IgD-negative memory B cell (primary cell): Measurements from ENCODE around the gene MYADML2. TPM values are rescaled to one million over a fixed set of nuclear protein-coding genes. Genes with fewer than 3 reads are reported as not detected.
"Not testable (repeated sequence)": the region's sequence is repeated elsewhere in the genome, so short reads cannot be mapped to it uniquely, and the experiment has no call there.

ENCODE experiments used
- H3K27ac Mint-ChIP-seq, 3 donors: one replicate each; pipeline ENCODE4 v1.8.0; 2020 to 2022; ENCODE audit warnings: mild to moderate bottlenecking in 3 of 3, mixed read lengths in 3 of 3, moderate library complexity in 1 of 3
- H3K27me3 Mint-ChIP-seq: one replicate; pipeline ENCODE4 v1.8.0; 2021; ENCODE audit warnings: mixed read lengths
- H3K36me3 Mint-ChIP-seq: one replicate; pipeline ENCODE4 v1.8.0; 2020; ENCODE audit warnings: mild to moderate bottlenecking, mixed read lengths
- H3K4me1 Mint-ChIP-seq, 3 donors: one replicate each; pipeline ENCODE4 v1.8.0; 2020 to 2022; ENCODE audit warnings: mixed read lengths in 3 of 3, mild to moderate bottlenecking in 1 of 3
- H3K4me3 Mint-ChIP-seq, 4 donors: one replicate each; pipeline ENCODE4 v1.8.0; 2020 to 2022; ENCODE audit warnings: mild to moderate bottlenecking in 4 of 4, mixed read lengths in 4 of 4, moderate library complexity in 3 of 4
- H3K9me3 Mint-ChIP-seq, 3 donors: one replicate each; pipeline ENCODE4 v1.8.0; 2020 to 2021; ENCODE audit warnings: mixed read lengths in 3 of 3, mild to moderate bottlenecking in 1 of 3
- polyA plus RNA-seq: library from polyadenylated mRNA; unstranded; fragments of 300-500 nt; fragmentation: Illumina TruSeq; gene quantifications from one replicate; pipeline ENCODE4 v1.2.3, GENCODE V29; 2021

Gene MYADML2
- polyA plus RNA-seq, 1 donor from 2014 or later: not detected

GRCh38 chr17:81983639-81984373 lies 36.8 kb upstream of the MYADML2 start:
- H3K36me3 Mint-ChIP-seq: peaks cover 3% of the 10 kb centered on the region
- H3K27ac Mint-ChIP-seq: no peak overlapping the region
- no peaks in the 10 kb centered on the region for H3K27me3 Mint-ChIP-seq
- no peak overlapping the region for H3K4me3 Mint-ChIP-seq
- no peaks in the 10 kb centered on the region for H3K9me3 Mint-ChIP-seq
- peaks cover 2 to 6% (median 4%) of the 10 kb centered on the region in 3 donors for H3K4me1 Mint-ChIP-seq

DNA sequence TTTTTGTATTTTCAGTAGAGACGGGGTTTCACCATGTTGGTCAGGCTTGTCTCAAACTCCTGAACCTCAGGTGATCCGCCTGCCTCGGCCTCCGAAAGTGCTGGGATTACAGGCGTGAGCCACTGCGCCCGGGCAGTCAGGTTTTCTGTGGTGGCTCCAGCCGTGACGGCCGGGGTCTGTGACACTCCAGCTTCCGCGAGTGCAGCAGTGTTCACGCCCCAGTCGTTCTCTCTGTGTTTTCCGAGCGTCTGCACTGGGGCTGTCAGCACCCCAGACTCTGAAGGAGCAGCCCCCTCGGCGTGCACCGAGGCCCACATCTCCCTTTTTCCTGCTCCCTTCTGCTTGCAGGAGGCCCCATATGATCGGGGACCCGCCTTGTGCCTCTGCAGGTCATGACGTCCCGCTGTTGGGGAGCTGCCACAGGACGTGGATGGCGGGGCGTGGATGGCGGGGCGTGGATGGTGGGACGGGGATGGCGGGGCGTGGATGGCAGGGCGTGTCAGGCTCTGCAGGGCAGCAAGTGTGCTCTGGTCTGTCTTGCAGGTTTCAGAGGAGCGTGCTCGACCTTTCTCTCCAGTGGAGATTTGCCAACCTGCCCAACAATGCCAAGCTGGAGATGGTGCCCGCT lies 36.1 kb upstream of the MYADML2 start:
- Mint-ChIP-seq H3K36me3 (peaks cover 3% of the 10 kb centered on the region), H3K4me1 (peaks cover 2 to 5% (median 4%) of the 10 kb centered on the region in 3 donors), H3K27me3 (no peaks in the 10 kb centered on the region), H3K4me3 (no peak overlapping the region), H3K27ac (no peak overlapping the region), H3K9me3 (no peaks in the 10 kb centered on the region)

DNA sequence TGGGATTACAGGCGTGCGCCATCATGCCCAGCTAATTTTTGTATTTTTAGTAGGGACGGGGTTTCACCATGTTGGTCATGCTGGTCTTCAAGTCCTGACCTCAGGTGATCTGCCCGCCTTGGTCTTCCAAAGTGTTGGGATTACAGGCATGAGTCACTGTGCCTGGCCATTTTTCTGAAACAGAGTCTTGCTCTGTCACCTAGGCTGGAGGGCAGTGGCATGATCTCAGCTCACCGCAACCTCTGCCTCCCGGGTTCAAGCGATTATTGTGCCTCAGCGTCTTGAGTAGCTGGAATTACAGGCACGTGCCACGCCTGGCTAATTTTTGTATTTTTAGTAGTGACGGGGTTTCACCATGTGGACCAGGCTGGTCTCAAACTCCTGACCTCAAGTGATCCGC lies 34.5 kb upstream of the MYADML2 start:
- not testable (repeated sequence) for H3K4me3 Mint-ChIP-seq, H3K4me1 Mint-ChIP-seq, H3K27me3 Mint-ChIP-seq, H3K9me3 Mint-ChIP-seq, H3K36me3 Mint-ChIP-seq, H3K27ac Mint-ChIP-seq

GRCh38 chr17:81980707-81981343 lies 33.8 kb upstream of the MYADML2 start:
- Mint-ChIP-seq H3K36me3 (peaks cover 3% of the 10 kb centered on the region), H3K9me3 (no peaks in the 10 kb centered on the region), H3K27ac (peak overlapping the region in 1 of 3 donors; percentile 59), H3K4me1 (peaks cover 4 to 6% (median 5%) of the 10 kb centered on the region in 3 donors), H3K4me3 (peak overlapping the region in 1 of 4 donors; percentile 66), H3K27me3 (peaks cover 2% of the 10 kb centered on the region)

GRCh38 chr17:81980122-81980521 lies 33.1 kb upstream of the MYADML2 start:
- H3K27ac Mint-ChIP-seq: peak overlapping the region in 2 of 3 donors; percentile 59 to 86
- peak overlapping the region; percentile 12 to 66 (median 40) for H3K4me3 Mint-ChIP-seq
- H3K9me3 Mint-ChIP-seq: no peaks in the 10 kb centered on the region
- H3K36me3 Mint-ChIP-seq: peaks cover 3% of the 10 kb centered on the region
- peaks cover 3 to 5% (median 5%) of the 10 kb centered on the region in 3 donors for H3K4me1 Mint-ChIP-seq
- peaks cover 2% of the 10 kb centered on the region for H3K27me3 Mint-ChIP-seq

DNA sequence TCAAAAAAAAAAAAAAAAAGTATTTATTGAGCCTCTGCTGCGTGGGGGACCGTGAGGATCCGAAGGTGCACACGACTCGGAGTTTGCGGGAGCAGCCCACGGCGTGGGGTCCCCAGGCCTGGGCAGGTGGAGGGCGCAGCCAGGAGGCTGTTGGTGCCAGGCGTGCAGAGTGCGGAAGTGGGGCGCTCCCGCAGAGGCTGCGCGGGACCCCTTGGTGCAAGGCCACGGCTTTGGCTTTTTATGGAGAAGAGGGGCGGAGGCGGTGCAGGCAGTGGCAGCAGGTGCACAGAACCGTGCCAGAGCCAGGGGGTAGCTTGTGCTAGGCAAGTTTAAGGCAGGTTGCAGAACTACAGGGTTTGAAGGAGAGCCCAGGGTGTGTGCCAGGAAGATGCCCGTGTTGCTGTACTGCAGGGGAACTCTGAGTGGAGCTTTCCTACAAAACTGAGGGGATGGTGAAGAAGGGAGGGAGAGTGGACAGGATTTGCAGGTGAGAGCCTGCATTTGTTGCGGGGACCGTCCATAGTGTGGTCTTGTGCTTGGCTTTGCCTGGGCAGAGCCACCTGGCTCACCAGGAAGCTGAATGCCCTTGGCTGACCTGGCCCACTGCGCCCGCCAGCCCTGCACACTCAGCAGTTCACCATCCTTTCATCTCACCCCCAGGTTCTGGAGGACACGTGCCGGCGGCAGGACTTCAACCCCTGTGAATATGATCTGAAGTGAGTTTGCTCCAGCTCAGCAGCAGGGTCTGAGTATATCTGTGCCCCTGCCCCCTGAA lies 31.7 kb upstream of the MYADML2 start:
- H3K36me3 Mint-ChIP-seq: peaks cover 2% of the 10 kb centered on the region
- H3K27ac Mint-ChIP-seq: peak overlapping the region in 2 of 3 donors; percentile 53 to 59
- H3K27me3 Mint-ChIP-seq: peaks cover 4% of the 10 kb centered on the region
- peaks cover 0 to 7% (median 3%) of the 10 kb centered on the region in 3 donors for H3K4me1 Mint-ChIP-seq
- H3K9me3 Mint-ChIP-seq: no peaks in the 10 kb centered on the region
- peak overlapping the region; percentile 66 to 72 (median 71) for H3K4me3 Mint-ChIP-seq

- H3K9me3 Mint-ChIP-seq: no peaks in the 10 kb centered on the region
- peak within 1 kb of the TSS; percentile 91 to 99 (median 96) for H3K4me3 Mint-ChIP-seq
- no peaks in the 10 kb centered on the region for H3K36me3 Mint-ChIP-seq
- H3K4me1 Mint-ChIP-seq: peaks cover 0 to 5% (median 3%) of the 10 kb centered on the region in 3 donors
- peak within 1 kb of the TSS; percentile 23 to 97 (median 89) for H3K27ac Mint-ChIP-seq
- peaks cover 4% of the 10 kb centered on the region for H3K27me3 Mint-ChIP-seq
Observed at GRCh38 chr17:81977211-81977808, 30.3 kb upstream of the MYADML2 start, which contains the start of gene ASPSCR1. Gene ASPSCR1, plus strand, starts transcription at chr17:81977629. Its CDS starts 18 bp downstream, at chr17:81977647.

DNA sequence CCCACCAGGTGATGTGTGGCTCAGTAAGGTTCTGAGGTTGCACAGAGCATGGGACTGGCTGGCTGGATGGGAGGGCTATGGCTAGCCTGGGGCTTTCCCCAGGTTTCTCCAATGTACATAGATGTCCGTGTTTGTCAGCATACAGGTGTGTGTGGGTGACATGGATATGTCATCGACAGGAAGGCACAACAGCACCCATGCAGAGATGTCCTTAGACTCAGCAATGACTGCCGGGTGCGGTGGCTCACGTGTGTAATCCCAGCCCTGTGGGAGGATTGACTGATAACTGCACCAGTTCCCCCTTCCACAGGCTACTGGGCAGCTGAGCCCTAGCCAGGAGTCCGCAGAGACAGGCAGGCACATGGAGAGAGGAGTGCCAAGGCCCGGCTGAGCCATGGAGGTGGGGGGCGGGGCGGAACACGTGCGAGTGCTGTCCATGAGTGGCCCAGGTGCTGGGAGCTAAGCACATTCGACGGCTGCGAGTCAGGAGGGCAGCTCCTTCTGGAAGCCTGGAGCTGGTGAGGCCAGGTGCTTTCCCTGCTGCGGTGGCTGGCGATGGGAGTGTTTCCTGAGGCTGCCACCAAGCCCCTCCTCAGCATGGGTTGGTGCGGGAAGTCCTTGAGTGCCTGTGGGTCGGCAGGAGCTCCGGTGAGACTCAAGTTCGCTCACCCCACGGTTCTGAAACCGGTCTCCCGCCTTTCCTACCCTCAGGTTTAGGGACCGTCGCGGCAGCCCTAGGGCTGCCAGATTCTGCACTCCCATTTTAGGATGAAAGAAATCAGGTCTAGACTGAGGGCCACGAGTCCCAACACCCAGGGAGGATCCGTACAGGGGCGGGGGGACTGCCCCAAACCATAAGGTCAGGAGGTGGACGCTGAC lies 29.5 kb upstream of the MYADML2 start:
- H3K4me3 Mint-ChIP-seq: peak overlapping the region; percentile 91 to 99 (median 96)
- H3K27ac Mint-ChIP-seq: peak overlapping the region; percentile 23 to 97 (median 89)
- no peaks in the 10 kb centered on the region for H3K9me3 Mint-ChIP-seq
- peaks cover 0 to 5% (median 3%) of the 10 kb centered on the region in 3 donors for H3K4me1 Mint-ChIP-seq
- peaks cover 4% of the 10 kb centered on the region for H3K27me3 Mint-ChIP-seq
- H3K36me3 Mint-ChIP-seq: no peaks in the 10 kb centered on the region

DNA sequence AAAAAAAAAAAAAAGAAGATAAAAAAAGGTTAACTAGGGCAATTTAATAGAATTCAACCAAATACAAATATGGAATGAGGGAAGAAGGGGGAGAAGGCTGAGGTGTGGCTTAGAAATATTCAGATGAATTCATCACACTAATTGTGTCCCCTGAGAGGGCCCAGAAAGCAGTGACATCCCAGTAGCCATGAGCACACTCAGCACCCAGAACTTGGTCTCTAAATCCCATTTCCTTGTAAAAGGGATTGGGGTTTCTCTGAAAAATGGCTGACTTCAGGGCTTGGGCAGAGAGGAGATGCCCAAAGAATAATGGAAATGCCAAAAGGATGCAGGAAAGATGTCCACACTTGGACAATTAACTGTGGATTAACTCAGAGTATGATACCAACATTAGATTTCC lies 26.4 kb upstream of the MYADML2 start:
- Mint-ChIP-seq H3K27ac (no peak overlapping the region), H3K27me3 (peaks cover 4% of the 10 kb centered on the region), H3K4me3 (peak overlapping the region in 1 of 4 donors; percentile 29), H3K9me3 (no peaks in the 10 kb centered on the region), H3K4me1 (peaks cover 0 to 3% (median 2%) of the 10 kb centered on the region in 3 donors), H3K36me3 (no peaks in the 10 kb centered on the region)

DNA sequence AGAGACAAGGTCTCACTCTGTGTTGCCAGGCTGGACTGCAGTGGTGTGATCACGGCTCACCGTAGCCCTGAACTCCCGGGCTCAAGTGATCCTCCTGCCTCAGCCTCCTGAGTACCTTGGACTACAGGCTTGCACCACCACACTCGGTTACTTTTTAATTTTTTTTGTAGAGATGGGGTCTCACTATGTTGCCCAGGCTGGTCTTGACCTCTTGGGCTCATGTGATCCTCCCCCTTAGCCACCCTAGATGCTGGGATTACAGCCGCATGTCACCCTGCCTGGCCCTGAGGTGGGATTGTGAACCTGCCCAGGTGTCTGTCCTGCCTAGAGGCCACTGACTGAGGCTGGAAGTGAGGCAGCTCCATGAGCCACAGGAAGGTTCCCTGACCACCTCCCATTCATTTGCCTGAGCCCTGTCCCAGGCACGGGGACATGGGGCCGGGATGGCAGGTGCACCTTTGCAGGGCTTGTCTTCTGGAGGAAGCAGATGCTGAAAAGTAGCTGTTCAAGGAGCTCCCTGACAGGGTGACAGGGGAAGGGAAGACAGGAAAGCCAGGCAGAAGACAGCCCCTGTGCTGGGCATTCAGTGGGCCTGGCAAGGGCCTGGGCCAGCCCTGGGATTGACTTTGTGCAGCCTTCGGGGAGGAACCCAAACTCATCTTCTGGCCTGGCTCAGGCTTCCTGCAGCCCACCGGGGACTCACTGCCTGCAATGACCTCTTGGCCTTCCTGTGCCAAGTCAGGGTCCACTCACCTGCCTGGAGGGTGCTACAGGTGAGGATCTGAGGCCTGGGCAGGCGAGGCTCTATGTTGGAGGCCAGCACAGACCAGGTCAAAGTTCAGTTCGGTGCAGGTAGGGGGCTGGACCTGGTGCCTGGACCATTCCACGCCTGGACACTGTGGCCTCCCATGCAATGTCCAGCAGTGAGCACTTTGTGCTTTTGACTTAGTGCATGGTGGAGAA lies 22.1 kb upstream of the MYADML2 start:
- Mint-ChIP-seq H3K4me3 (no peak overlapping the region), H3K9me3 (no peaks in the 10 kb centered on the region), H3K27me3 (peaks cover 6% of the 10 kb centered on the region), H3K36me3 (no peaks in the 10 kb centered on the region), H3K4me1 (peaks cover 4 to 5% (median 4%) of the 10 kb centered on the region in 3 donors), H3K27ac (no peak overlapping the region)

- Mint-ChIP-seq H3K36me3 (no peaks in the 10 kb centered on the region), H3K27ac (no peak overlapping the region), H3K4me3 (peak overlapping the region in 2 of 4 donors; percentile 60 to 82), H3K9me3 (no peaks in the 10 kb centered on the region), H3K4me1 (peaks cover 4 to 5% (median 4%) of the 10 kb centered on the region in 3 donors), H3K27me3 (peaks cover 4% of the 10 kb centered on the region)
Observed at GRCh38 chr17:81968396-81968745, 21.3 kb upstream of the MYADML2 start.

DNA sequence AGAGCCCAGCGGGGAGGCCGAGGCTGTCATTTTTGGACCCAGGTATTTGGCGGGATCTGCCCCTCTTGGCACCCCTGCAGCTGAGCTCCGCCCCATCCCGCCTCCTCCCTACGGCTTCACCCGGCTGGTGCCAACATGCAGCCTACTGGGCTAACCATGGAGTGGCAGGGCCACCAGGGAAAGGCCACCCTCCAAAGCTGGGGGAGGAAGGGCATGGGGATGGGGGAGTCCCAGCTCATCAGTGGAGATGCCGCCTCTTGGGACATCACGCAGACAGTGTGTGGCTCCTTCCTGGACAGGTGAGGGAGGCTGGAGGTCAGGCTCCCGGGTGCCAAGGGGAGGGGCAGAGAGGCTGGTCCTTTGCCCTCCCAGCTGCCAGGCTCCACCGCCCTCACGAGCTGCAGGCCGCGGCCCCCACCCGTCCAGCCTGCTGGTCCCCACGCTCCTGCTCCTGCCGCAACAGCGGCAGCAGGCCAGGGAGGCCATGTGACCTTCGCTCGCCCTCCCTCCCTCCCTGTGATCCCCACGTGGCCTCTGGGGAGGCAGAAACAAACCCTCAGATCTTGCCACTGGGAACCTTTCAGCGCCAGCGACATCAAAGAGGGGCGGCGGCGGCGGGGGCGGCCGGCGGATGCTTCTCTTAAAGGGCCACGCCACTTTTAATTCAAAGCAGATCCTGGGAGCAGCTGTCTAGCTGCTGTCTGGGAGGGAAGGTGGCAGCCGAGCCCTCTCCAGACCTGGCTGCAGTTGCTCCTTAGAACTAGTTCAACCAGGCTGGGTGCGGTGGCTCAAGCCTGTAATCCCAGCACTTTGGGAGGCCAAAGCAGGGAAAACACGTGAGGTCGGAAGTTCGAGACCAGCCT lies 20.7 kb upstream of the MYADML2 start:
- Mint-ChIP-seq H3K27me3 (peaks cover 8% of the 10 kb centered on the region), H3K27ac (peak overlapping the region in 1 of 3 donors; percentile 12), H3K4me3 (peak overlapping the region in 3 of 4 donors; percentile 44 to 82 (median 60)), H3K4me1 (peaks cover 4 to 5% (median 4%) of the 10 kb centered on the region in 3 donors), H3K9me3 (no peaks in the 10 kb centered on the region), H3K36me3 (no peaks in the 10 kb centered on the region)
